ENCODE measurements around the gene LCLAT1.

LCLAT1 gene

GRCh38 chr2:30499681-30500080 is 52.6 kb downstream of the LCLAT1 start:
- Histone ChIP-seq H3K9me3 (ENCODE audit: control extremely low read depth in 1 of 5, control insufficient read depth in 4 of 5, insufficient read depth in 2 of 5, low read depth in 1 of 5, low read length in 4 of 5) (peaks cover 4 to 51% (median 22%) of the 10 kb centered on the region in 5 experiments), H3K27ac (ENCODE audit: insufficient read depth in 1 of 2, low read depth in 1 of 2, low read length in 2 of 2, poor library complexity in 1 of 2, severe bottlenecking in 2 of 2) (no peak overlapping the region), H3K36me3 (ENCODE audit: control insufficient read depth in 4 of 4, insufficient read depth in 4 of 4, low read length in 3 of 4) (peaks cover 2 to 18% (median 6%) of the 10 kb centered on the region in 4 experiments), H3K27me3 (replicated peaks in 2 of 5; ENCODE audit: control insufficient read depth in 4 of 5, insufficient read depth in 5 of 5, low read length in 4 of 5) (no peaks in the 10 kb centered on the region), H3K4me1 (ENCODE audit: control extremely low read depth in 1 of 4, control insufficient read depth in 4 of 4, insufficient read depth in 4 of 4, low read length in 3 of 4) (peaks cover 6 to 23% (median 14%) of the 10 kb centered on the region in 4 experiments), H3K4me3 (ENCODE audit: control insufficient read depth in 1 of 7, extremely low read depth in 1 of 7, insufficient read depth in 4 of 7, low read depth in 2 of 7, low read length in 6 of 7) (no peak overlapping the region)
- POLR2A ChIA-PET = no interaction called here
- CTCF ChIA-PET = no interaction called here
- DNase-seq = no peak

- H3K4me1 ChIP-seq (ENCODE audit: control extremely low read depth in 1 of 4, control insufficient read depth in 4 of 4, insufficient read depth in 4 of 4, low read length in 3 of 4) = peaks cover 6 to 20% (median 14%) of the 10 kb centered on the region in 4 experiments
These were observed 53.7 kb downstream of the LCLAT1 start for GRCh38 chr2:30500699-30501098.

GRCh38 chr2:30502310-30502709 is 55.3 kb downstream of the LCLAT1 start:
- Histone ChIP-seq H3K4me1 (ENCODE audit: control extremely low read depth in 1 of 4, control insufficient read depth in 4 of 4, insufficient read depth in 4 of 4, low read length in 3 of 4) (peaks cover 6 to 15% (median 13%) of the 10 kb centered on the region in 4 experiments), H3K9me3 (ENCODE audit: control extremely low read depth in 1 of 5, control insufficient read depth in 4 of 5, insufficient read depth in 2 of 5, low read depth in 1 of 5, low read length in 4 of 5) (peaks cover 1 to 32% (median 18%) of the 10 kb centered on the region in 5 experiments), H3K27me3 (replicated peaks in 2 of 5; ENCODE audit: control insufficient read depth in 4 of 5, insufficient read depth in 5 of 5, low read length in 4 of 5) (no peaks in the 10 kb centered on the region), H3K4me3 (ENCODE audit: control insufficient read depth in 1 of 7, extremely low read depth in 1 of 7, insufficient read depth in 4 of 7, low read depth in 2 of 7, low read length in 6 of 7) (no peak overlapping the region), H3K27ac (ENCODE audit: insufficient read depth in 1 of 2, low read depth in 1 of 2, low read length in 2 of 2, poor library complexity in 1 of 2, severe bottlenecking in 2 of 2) (no peak overlapping the region), H3K36me3 (ENCODE audit: control insufficient read depth in 4 of 4, insufficient read depth in 4 of 4, low read length in 3 of 4) (peaks cover 2 to 11% (median 6%) of the 10 kb centered on the region in 4 experiments)
- CTCF ChIA-PET = no interaction called here
- no peak for DNase-seq
- POLR2A ChIA-PET = no interaction called here

More at GRCh38 chr2:30500699-30501098, 53.7 kb downstream of the LCLAT1 start:
- ChIA-PET CTCF (no interaction called here), POLR2A (no interaction called here)
- no peak for DNase-seq
- H3K27ac ChIP-seq (ENCODE audit: insufficient read depth in 1 of 2, low read depth in 1 of 2, low read length in 2 of 2, poor library complexity in 1 of 2, severe bottlenecking in 2 of 2) = no peak overlapping the region
- H3K27me3 ChIP-seq (replicated peaks in 2 of 5; ENCODE audit: control insufficient read depth in 4 of 5, insufficient read depth in 5 of 5, low read length in 4 of 5) = no peaks in the 10 kb centered on the region
- WGBS (ENCODE audit: insufficient coverage) = 100% methylated on average over 2 of the region's 6 CpGs
- H3K36me3 ChIP-seq (ENCODE audit: control insufficient read depth in 4 of 4, insufficient read depth in 4 of 4, low read length in 3 of 4) = peaks cover 2 to 18% (median 6%) of the 10 kb centered on the region in 4 experiments
- H3K4me3 ChIP-seq (ENCODE audit: control insufficient read depth in 1 of 7, extremely low read depth in 1 of 7, insufficient read depth in 4 of 7, low read depth in 2 of 7, low read length in 6 of 7) = no peak overlapping the region
- H3K9me3 ChIP-seq (ENCODE audit: control extremely low read depth in 1 of 5, control insufficient read depth in 4 of 5, insufficient read depth in 2 of 5, low read depth in 1 of 5, low read length in 4 of 5) = peaks cover 4 to 48% (median 22%) of the 10 kb centered on the region in 5 experiments

GRCh38 chr2:30503007-30503694 is 56.1 kb downstream of the LCLAT1 start:
- peak; percentile 23 to 78 (median 56) for DNase-seq
- Histone ChIP-seq H3K36me3 (ENCODE audit: control insufficient read depth in 4 of 4, insufficient read depth in 4 of 4, low read length in 3 of 4) (peaks cover 2 to 7% (median 4%) of the 10 kb centered on the region in 4 experiments), H3K27ac (ENCODE audit: insufficient read depth in 1 of 2, low read depth in 1 of 2, low read length in 2 of 2, poor library complexity in 1 of 2, severe bottlenecking in 2 of 2) (no peak overlapping the region), H3K4me1 (ENCODE audit: control extremely low read depth in 1 of 4, control insufficient read depth in 4 of 4, insufficient read depth in 4 of 4, low read length in 3 of 4) (peaks cover 6 to 15% (median 13%) of the 10 kb centered on the region in 4 experiments), H3K9me3 (ENCODE audit: control extremely low read depth in 1 of 5, control insufficient read depth in 4 of 5, insufficient read depth in 2 of 5, low read depth in 1 of 5, low read length in 4 of 5) (peaks cover 1 to 32% (median 13%) of the 10 kb centered on the region in 5 experiments), H3K4me3 (ENCODE audit: control insufficient read depth in 1 of 7, extremely low read depth in 1 of 7, insufficient read depth in 4 of 7, low read depth in 2 of 7, low read length in 6 of 7) (peak overlapping the region in 1 of 7 experiments; percentile 24), H3K27me3 (replicated peaks in 2 of 5; ENCODE audit: control insufficient read depth in 4 of 5, insufficient read depth in 5 of 5, low read length in 4 of 5) (no peaks in the 10 kb centered on the region)
- WGBS (ENCODE audit: insufficient coverage) = 94% methylated on average over 2 of the region's 2 CpGs
- ChIA-PET POLR2A (no interaction called here), CTCF (interaction anchor here (0.9 to 1.0 kb wide), 2 partner anchors 44 to 266 kb away, joined by 3 read pairs; no protein-coding TSS in a partner anchor)

- 51% methylated on average over 3 of the region's 3 CpGs for WGBS (ENCODE audit: insufficient coverage)
- peaks cover 0 to 5% (median 4%) of the 10 kb centered on the region in 4 experiments for H3K36me3 ChIP-seq (ENCODE audit: control insufficient read depth in 4 of 4, insufficient read depth in 4 of 4, low read length in 3 of 4)
- no peak overlapping the region for H3K27ac ChIP-seq (ENCODE audit: insufficient read depth in 1 of 2, low read depth in 1 of 2, low read length in 2 of 2, poor library complexity in 1 of 2, severe bottlenecking in 2 of 2)
- peaks cover 1 to 30% (median 10%) of the 10 kb centered on the region in 5 experiments for H3K9me3 ChIP-seq (ENCODE audit: control extremely low read depth in 1 of 5, control insufficient read depth in 4 of 5, insufficient read depth in 2 of 5, low read depth in 1 of 5, low read length in 4 of 5)
- peaks cover 6 to 15% (median 13%) of the 10 kb centered on the region in 4 experiments for H3K4me1 ChIP-seq (ENCODE audit: control extremely low read depth in 1 of 4, control insufficient read depth in 4 of 4, insufficient read depth in 4 of 4, low read length in 3 of 4)
- H3K4me3 ChIP-seq (ENCODE audit: control insufficient read depth in 1 of 7, extremely low read depth in 1 of 7, insufficient read depth in 4 of 7, low read depth in 2 of 7, low read length in 6 of 7) = peak overlapping the region in 1 of 7 experiments; percentile 24
- H3K27me3 ChIP-seq (replicated peaks in 2 of 5; ENCODE audit: control insufficient read depth in 4 of 5, insufficient read depth in 5 of 5, low read length in 4 of 5) = no peaks in the 10 kb centered on the region
- POLR2A ChIA-PET = no interaction called here
- CTCF ChIA-PET = interaction anchor here (0.9 to 1.0 kb wide), 2 partner anchors 43 to 267 kb away, joined by 3 read pairs; no protein-coding TSS in a partner anchor
- peak in 1 of 3 donors; percentile 2 for DNase-seq
These were observed 56.6 kb downstream of the LCLAT1 start for GRCh38 chr2:30503695-30504052.

GRCh38 chr2:30504731-30505130 is 57.7 kb downstream of the LCLAT1 start:
- no peak overlapping the region for H3K27ac ChIP-seq (ENCODE audit: insufficient read depth in 1 of 2, low read depth in 1 of 2, low read length in 2 of 2, poor library complexity in 1 of 2, severe bottlenecking in 2 of 2)
- H3K4me1 ChIP-seq (ENCODE audit: control extremely low read depth in 1 of 4, control insufficient read depth in 4 of 4, insufficient read depth in 4 of 4, low read length in 3 of 4) = peaks cover 6 to 15% (median 13%) of the 10 kb centered on the region in 4 experiments
- no peak for DNase-seq
- peaks cover 0 to 5% (median 4%) of the 10 kb centered on the region in 4 experiments for H3K36me3 ChIP-seq (ENCODE audit: control insufficient read depth in 4 of 4, insufficient read depth in 4 of 4, low read length in 3 of 4)
- ChIA-PET POLR2A (no interaction called here), CTCF (interaction anchor here (0.7 kb wide), 1 partner anchor 202 kb away, joined by 3 read pairs; no protein-coding TSS in a partner anchor)
- H3K27me3 ChIP-seq (replicated peaks in 2 of 5; ENCODE audit: control insufficient read depth in 4 of 5, insufficient read depth in 5 of 5, low read length in 4 of 5) = no peaks in the 10 kb centered on the region
- H3K4me3 ChIP-seq (ENCODE audit: control insufficient read depth in 1 of 7, extremely low read depth in 1 of 7, insufficient read depth in 4 of 7, low read depth in 2 of 7, low read length in 6 of 7) = no peak overlapping the region
- H3K9me3 ChIP-seq (ENCODE audit: control extremely low read depth in 1 of 5, control insufficient read depth in 4 of 5, insufficient read depth in 2 of 5, low read depth in 1 of 5, low read length in 4 of 5) = peaks cover 1 to 27% (median 10%) of the 10 kb centered on the region in 5 experiments
- WGBS (ENCODE audit: insufficient coverage) = no CpG with 5 or more reads among the region's 1 CpG

- 100% methylated on average over 1 of the region's 3 CpGs for WGBS (ENCODE audit: insufficient coverage)
- DNase-seq = no peak
- CTCF ChIA-PET = interaction anchor here (1.4 kb wide), 1 partner anchor 206 kb away, joined by 3 read pairs; no protein-coding TSS in a partner anchor
- Histone ChIP-seq H3K9me3 (ENCODE audit: control extremely low read depth in 1 of 5, control insufficient read depth in 4 of 5, insufficient read depth in 2 of 5, low read depth in 1 of 5, low read length in 4 of 5) (peaks cover 0 to 20% (median 6%) of the 10 kb centered on the region in 5 experiments), H3K27ac (ENCODE audit: insufficient read depth in 1 of 2, low read depth in 1 of 2, low read length in 2 of 2, poor library complexity in 1 of 2, severe bottlenecking in 2 of 2) (no peak overlapping the region), H3K27me3 (replicated peaks in 2 of 5; ENCODE audit: control insufficient read depth in 4 of 5, insufficient read depth in 5 of 5, low read length in 4 of 5) (no peaks in the 10 kb centered on the region), H3K4me3 (ENCODE audit: control insufficient read depth in 1 of 7, extremely low read depth in 1 of 7, insufficient read depth in 4 of 7, low read depth in 2 of 7, low read length in 6 of 7) (no peak overlapping the region), H3K36me3 (ENCODE audit: control insufficient read depth in 4 of 4, insufficient read depth in 4 of 4, low read length in 3 of 4) (peaks cover 0 to 5% (median 3%) of the 10 kb centered on the region in 4 experiments), H3K4me1 (ENCODE audit: control extremely low read depth in 1 of 4, control insufficient read depth in 4 of 4, insufficient read depth in 4 of 4, low read length in 3 of 4) (peaks cover 6 to 15% (median 13%) of the 10 kb centered on the region in 4 experiments)
- POLR2A ChIA-PET = no interaction called here
These were observed 58.6 kb downstream of the LCLAT1 start for GRCh38 chr2:30505500-30506180.

All from common myeloid progenitor, CD34-positive (primary cell).